Fibroblast of mammary gland (primary cell): Measurements from ENCODE around the gene GRPEL2.

Experiments
- DNase-seq: peaks from one replicate; pipeline ENCODE4 v3.0.0-alpha.2; 2010; ENCODE audit warnings: low read depth
- H3K4me3 ChIP-seq: 2 replicates; pipeline ENCODE4 v1.5.1; 2011; ENCODE audit warnings: low read depth, mild to moderate bottlenecking, low read length, moderate library complexity; ENCODE audit not compliant: control insufficient read depth
- CTCF ChIP-seq: conservative IDR thresholded peaks from 2 replicates; pipeline ENCODE4 v1.5.1; 2011; ENCODE audit warnings: low read depth, low read length, inconsistent platforms; ENCODE audit not compliant: control insufficient read depth, insufficient read depth

Gene GRPEL2

GRCh38 chr5:149367249-149367971 is 22.1 kb downstream of the GRPEL2 start:
- DNase-seq = peak; percentile 69
- TF ChIP-seq CTCF = peak; percentile 91

GRCh38 chr5:149367972-149368645 is 22.8 kb downstream of the GRPEL2 start:
- no peak overlapping the region for H3K4me3 ChIP-seq
- TF ChIP-seq CTCF = no peak
- no peak for DNase-seq

More at GRCh38 chr5:149367249-149367971, 22.1 kb downstream of the GRPEL2 start:
- H3K4me3 ChIP-seq = no peak overlapping the region

- no peak for DNase-seq
- TF ChIP-seq CTCF = no peak
- no peak overlapping the region for H3K4me3 ChIP-seq
Observed at GRCh38 chr5:149370878-149371277, 25.6 kb downstream of the GRPEL2 start.

GRCh38 chr5:149371296-149371962 is 26.1 kb downstream of the GRPEL2 start:
- H3K4me3 ChIP-seq = no peak overlapping the region
- peak; percentile 51 for DNase-seq
- TF ChIP-seq CTCF = peak; percentile 80

GRCh38 chr5:149372076-149372795 is 26.9 kb downstream of the GRPEL2 start:
- no peak for TF ChIP-seq CTCF
- no peak overlapping the region for H3K4me3 ChIP-seq
- no peak for DNase-seq

- no peak overlapping the region for H3K4me3 ChIP-seq
- no peak for TF ChIP-seq CTCF
- DNase-seq = no peak
Observed at GRCh38 chr5:149372932-149373331, 27.6 kb downstream of the GRPEL2 start.
